GM10248 (cell line): ENCODE results near the gene MEF2D.

Experiments used
- CTCF ChIA-PET: fragments of 300-600 bp; sonication (Branson Sonifier 250); formaldehyde crosslinking; extraction: SDS; loops from one replicate; lab custom pipeline; 2021; ENCODE audit warnings: antibody characterized with exemption; lab: Yijun Ruan, JAX
- POLR2A ChIA-PET: fragments of 350-650 bp; sonication (Branson Sonifier 250); formaldehyde crosslinking; extraction: SDS; loops from one replicate; lab custom pipeline; 2020; ENCODE audit warnings: antibody characterized with exemption; lab: Yijun Ruan, JAX
- DNase-seq: peaks from one replicate; pipeline ENCODE4 v3.0.0; 2012; ENCODE audit errors: extremely low spot score
- TF ChIP-seq, protein P1 (sequence below): IDR thresholded peaks from 2 replicates; pipeline ENCODE4 v1.5.1; 2012; ENCODE audit warnings: mild to moderate bottlenecking, low read depth; ENCODE audit errors: extremely low read depth, missing control alignments, control extremely low read depth

Gene MEF2D

DNA sequence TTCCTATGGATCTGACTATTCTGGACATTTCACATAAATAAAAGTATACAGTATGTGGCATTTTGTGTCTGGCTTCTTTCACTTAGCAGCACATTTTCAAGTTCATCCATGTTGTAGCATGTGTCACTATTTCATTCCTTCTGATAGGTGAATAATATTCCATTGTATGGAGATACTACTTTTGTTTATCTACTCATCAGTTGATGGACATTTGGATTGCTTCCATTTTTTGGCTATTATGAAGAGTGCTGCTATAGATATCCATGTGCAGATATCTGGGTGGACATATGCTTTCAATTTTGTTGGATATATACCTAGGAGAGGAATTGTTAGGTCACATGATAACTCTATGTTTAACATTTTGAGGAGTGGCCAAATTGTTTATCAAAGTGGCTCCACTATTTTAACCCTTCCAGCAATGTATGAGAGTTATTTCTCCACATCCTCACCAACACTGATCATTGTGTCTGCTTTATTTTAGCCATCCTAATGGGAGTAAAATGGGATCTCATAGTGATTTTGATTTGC lies 21.9 kb upstream of the MEF2D start:
- TF ChIP-seq, protein P1, sequence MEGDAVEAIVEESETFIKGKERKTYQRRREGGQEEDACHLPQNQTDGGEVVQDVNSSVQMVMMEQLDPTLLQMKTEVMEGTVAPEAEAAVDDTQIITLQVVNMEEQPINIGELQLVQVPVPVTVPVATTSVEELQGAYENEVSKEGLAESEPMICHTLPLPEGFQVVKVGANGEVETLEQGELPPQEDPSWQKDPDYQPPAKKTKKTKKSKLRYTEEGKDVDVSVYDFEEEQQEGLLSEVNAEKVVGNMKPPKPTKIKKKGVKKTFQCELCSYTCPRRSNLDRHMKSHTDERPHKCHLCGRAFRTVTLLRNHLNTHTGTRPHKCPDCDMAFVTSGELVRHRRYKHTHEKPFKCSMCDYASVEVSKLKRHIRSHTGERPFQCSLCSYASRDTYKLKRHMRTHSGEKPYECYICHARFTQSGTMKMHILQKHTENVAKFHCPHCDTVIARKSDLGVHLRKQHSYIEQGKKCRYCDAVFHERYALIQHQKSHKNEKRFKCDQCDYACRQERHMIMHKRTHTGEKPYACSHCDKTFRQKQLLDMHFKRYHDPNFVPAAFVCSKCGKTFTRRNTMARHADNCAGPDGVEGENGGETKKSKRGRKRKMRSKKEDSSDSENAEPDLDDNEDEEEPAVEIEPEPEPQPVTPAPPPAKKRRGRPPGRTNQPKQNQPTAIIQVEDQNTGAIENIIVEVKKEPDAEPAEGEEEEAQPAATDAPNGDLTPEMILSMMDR = no peak
- no peak for DNase-seq
- ChIA-PET POLR2A (no interaction called here), CTCF (interaction anchor here (0.9 to 4.2 kb wide), 5 partner anchors 10 to 137 kb away, joined by 3 to 26 read pairs (median 5); partner anchors contain the start of gene MEF2D)

DNA sequence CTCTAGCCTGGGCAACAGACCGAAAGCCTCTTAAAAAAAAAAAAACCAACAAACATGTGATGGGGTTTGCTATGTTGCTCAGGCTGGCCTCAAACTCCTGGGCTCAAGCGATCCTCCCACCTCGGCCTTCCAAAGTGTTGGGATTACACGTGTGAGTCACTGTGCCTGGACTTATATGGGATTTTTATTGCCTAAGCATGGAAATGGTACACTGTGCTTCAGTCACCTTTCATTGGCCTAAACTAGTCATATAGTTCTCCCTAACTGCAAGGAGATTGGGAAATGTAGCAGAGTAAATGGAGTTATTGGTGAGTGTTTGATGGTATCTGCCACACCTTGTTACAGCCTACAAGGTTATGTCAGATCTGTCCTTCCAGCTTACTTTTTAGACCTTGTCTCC lies 17.2 kb upstream of the MEF2D start:
- ChIA-PET CTCF (interaction anchor here (1.2 to 2.2 kb wide), 3 partner anchors 11 to 37 kb away, joined by 3 to 7 read pairs (median 6); no protein-coding TSS in a partner anchor), POLR2A (no interaction called here)
- DNase-seq = no peak
- TF ChIP-seq, protein P1 = no peak

DNA sequence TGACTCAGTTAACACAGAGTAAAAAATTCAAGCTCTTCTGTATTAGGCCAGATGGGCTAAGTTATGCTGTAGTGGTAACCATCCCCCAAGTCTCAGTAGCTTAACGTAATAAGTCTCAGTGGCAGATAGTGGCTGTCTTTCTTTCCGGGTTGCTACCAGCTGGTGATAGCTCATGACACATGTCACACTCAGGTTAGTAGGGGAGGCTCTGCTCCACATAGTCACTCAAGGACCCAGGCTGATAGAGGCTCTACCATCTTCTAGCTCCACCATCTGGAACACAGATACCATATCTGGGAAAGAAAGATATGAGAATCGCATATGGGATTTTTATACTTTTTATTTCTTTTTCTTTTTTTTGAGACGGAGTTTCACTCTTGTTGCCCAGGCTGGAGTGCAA lies 16.2 kb upstream of the MEF2D start:
- TF ChIP-seq, protein P1 = no peak
- CTCF ChIA-PET = interaction anchor here (0.9 to 2.2 kb wide), 5 partner anchors 8 to 131 kb away, joined by 3 to 7 read pairs (median 3); no protein-coding TSS in a partner anchor
- no peak for DNase-seq
- POLR2A ChIA-PET = interaction anchor here (1.0 kb wide), 1 partner anchor 9 kb away, joined by 4 read pairs; no protein-coding TSS in a partner anchor

DNA sequence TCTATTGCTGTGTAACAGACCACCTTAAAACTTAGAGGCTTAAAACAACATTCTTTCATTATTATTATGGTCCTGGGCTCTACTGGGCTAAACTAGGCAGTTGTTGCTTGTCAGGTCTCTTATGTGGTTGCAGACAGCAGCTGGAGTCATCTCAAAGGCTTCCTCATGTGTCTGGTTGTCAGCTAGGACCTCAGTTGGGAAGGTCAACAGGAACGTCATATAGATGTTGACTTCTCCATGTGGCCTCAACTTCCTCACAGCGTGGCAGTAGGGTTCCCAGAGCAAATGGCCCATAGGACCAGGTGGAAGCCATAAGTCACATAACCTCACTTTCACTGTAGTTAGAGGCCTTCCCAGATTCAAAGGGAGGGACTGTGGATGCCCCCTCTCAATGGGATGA lies 15.4 kb upstream of the MEF2D start:
- TF ChIP-seq, protein P1 = no peak
- DNase-seq = no peak
- ChIA-PET POLR2A (no interaction called here), CTCF (interaction anchor here (1.0 kb wide), 1 partner anchor 15 kb away, joined by 4 read pairs; no protein-coding TSS in a partner anchor)

DNA sequence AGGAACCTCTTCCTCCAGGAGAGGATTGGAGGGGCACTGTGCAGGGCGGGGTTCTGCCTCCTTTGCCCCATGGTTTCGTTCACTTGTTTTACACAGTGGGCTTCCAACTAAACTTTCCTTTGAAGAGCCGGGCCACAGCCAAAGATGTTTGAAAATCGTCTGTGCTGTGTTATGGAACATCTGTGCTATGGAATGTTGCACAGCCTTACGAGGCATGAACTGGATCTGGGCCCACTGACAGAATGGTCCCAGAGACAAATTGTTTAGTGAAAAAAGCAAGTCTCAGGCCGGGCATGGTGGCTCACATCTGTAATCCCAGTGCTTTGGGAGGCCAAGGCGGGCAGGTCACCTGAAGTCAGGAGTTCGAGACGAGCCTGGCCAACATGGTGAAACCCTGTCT lies 12.6 kb upstream of the MEF2D start:
- ChIA-PET CTCF (interaction anchor here (1.1 kb wide), 1 partner anchor 11 kb away, joined by 3 read pairs; no protein-coding TSS in a partner anchor), POLR2A (no interaction called here)
- no peak for DNase-seq
- TF ChIP-seq, protein P1 = no peak

DNA sequence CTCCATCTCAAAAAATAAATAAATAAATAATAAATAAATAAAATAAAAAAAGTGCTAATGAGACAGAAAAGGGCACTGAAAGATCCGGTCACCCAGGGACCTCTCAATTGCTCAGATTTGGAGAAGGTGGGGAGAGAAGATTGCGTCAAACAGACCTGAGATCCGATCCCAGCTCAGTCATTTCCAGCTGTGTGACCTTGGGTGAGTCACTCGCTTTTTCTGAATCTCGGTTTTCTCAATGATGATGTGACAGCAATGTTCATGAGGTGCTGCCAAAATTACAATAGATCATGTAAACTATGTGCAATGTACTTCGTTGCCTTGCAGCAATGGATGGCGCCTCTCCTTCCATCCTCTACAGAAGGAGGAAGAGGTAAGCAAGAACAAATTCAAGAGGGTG lies 11.1 kb upstream of the MEF2D start:
- no peak for DNase-seq
- ChIA-PET CTCF (no interaction called here), POLR2A (no interaction called here)
- TF ChIP-seq, protein P1 = no peak
